HG03095 (cell line): Measurements from ENCODE around the gene ATP4B.

Experiments
- ATAC-seq: cut with Tn5 transposase; IDR thresholded peaks from one replicate; pipeline ENCODE4 v1.9.1; 2021; ENCODE audit warnings: moderate library complexity; ENCODE audit not compliant: unreplicated experiment

ATP4B gene

DNA sequence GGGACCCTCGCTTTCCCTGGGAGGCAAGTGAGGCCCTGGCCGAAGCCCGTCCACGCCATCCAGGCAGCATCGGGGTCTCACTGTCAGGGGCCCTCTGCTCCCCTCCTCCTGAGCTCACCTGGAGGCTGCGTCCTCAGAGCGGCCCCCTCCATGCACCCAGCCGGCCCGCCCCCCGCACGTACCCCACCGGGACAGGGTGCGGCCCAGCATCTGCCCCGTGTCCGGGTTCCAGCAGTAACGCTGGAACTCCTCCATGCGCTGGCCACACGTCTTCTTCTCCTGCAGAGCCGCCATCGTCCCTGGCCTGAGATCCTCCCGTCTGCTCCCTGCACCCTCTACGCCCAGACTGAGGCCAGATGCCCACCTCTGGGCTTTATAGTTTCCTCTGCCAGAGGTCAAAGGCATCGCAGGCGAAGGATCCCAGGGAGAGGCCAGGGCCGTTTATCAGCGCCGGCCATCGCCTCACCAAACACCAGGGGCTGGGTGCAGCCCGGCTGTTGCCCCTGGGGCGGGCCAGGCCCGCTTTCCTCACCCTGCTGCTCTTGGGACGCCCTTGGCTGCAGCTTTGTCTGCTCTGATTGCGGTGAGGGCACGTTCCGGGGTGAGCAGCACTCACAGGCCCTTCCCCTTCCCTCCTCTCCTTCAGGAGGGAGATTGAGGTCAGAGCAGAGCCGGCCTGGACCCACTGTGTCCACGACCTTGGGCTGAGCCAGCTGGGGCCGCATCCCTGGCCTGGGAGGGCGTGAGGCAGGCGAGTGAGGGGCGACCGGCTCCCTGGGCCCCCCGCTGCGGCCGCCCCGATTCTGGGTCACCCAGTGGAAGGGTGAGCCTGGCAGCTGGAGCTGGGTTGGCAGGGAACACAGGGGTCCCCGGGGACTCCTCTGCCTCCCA is at the start of gene ATP4B:
TSS of gene ATP4B (minus strand) at position 348 of the 891 bp plus-strand sequence. CDS start at position 294, 54 bp downstream.
- ATAC-seq: no peak

GRCh38 chr13:113672002-113672651 is 14.1 kb upstream of the ATP4B start:
- ATAC-seq: no peak

DNA sequence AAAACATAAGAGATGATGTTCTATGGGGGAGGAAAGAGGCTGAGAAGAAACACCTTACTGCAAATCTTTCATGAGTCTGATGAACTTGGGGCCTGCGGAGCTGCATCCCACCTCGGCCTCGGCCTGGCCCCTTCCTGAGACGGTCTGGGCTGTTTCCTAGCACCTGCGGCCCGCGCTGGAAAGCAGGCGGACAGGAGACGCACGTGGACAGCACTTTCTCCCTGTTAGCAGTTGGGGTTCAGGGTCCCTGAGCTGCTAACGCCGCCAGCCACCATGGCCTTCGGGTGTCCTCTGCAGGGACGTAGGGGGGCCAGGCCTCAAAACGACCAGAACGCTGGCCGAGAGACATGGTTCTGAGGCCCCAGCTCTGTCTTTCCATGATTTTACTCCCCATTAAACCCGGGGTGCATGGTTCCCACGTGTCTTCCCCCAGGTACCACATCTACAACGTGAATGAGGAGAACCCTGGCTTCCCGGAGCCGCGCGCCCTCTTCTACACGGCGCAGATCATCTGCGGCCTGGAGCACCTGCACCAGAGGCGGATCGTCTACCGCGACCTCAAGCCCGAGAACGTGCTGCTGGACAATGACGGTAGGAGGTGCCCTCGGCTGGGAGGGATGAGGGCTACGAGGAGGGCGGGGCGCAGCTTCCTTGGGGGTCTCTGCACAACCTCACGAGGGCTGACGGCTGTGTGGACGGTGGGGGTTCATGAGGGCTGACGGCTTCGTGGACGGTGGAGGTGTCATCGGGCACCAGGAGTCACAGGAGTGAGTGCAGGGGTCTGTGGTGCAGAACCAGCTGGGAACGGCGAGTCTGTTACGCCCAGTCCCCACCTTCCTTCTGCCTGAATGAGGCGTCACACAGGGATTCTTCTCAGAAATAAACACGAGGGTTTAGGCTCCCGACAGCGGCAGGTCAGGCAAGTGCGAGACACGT is 13.3 kb upstream of the ATP4B start:
- no peak for ATAC-seq

- ATAC-seq: no peak
Measured at GRCh38 chr13:113670541-113670940, 12.5 kb upstream of the ATP4B start.

GRCh38 chr13:113669755-113670341 is 11.8 kb upstream of the ATP4B start:
- no peak for ATAC-seq

DNA sequence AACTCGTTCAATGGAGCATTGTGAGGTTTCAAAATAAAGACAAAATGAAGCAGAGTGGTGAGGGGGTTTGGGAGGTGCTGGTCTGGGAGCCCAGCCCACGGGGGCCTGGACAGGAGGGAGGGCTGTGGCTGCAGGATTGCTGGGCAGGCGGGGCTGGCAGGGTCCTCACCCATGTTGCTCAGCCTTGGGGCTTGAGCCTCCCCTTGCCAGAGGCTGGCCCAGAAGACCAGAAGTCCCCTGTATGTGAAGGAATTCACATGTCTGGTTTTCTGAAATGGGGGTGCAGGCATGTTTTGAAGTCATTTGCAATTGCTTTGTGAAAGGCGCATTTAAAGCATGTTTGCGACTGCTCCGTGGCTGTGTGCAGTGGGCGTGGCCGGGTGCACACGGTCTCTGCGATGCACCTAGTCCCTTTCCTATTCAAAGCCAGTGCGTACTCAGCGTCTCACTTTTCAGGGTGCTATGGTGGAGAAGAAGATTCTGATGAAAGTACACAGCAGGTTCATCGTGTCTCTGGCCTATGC is 11.3 kb upstream of the ATP4B start:
- no peak for ATAC-seq

DNA sequence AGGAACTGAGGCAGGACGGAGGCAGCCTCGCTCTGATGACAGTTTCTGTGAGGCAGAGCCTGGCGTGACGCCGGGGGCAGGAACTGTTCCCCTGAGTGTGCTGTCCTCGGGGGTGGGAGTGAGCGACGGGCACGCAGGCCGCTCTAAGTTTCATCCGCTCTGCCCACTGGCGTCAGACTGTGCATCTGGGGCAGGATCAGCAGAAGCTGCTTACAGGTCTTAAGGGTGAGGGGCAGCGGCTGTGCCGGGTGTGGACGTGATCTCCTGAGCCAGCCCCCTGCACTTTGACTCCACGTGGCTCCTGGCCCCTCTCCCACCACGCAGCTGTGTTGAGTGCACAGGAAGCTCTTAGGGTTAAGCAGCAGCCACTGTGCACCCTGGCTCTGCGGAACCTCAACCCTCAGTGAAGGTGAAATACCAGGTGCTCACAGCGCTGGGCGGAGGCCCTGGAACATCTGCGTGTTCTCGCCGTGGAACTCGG is 10.5 kb upstream of the ATP4B start:
- no peak for ATAC-seq

DNA sequence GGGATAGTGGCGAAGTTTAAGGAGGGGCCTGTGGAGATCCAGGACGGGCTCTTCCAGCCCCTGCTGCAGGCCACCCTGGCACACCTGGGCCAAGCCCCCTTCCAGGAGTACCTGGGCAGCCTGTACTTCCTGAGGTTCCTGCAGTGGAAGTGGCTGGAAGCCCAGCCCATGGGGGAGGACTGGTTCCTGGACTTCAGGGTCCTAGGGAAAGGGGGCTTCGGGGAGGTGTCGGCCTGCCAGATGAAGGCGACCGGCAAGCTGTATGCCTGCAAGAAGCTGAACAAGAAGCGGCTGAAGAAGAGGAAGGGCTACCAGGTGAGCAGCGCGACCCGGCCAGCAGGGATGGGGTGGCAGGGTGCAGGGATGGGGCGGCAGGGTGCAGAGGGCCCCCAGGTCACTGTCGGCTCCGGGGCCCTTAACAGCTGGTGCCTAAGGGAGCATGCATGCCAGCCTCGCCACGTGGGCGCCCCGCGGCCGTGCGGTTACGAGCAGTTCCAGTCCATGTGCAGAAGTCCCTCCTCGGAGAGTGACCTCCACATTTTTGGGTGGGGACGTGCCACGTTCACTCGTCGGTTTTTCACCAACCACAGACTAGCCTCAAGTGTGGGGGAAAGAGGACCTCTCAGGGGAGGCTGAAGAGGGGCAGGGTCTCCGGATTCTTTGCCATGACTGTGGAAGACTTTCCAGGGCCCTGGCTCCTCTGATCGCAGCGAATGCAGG is 9.9 kb upstream of the ATP4B start:
- no peak for ATAC-seq

GRCh38 chr13:113666951-113667701 is 9.1 kb upstream of the ATP4B start, which contains the start of gene GRK1:
Gene GRK1 (plus strand): TSS chr13:113667219. CDS start chr13:113667387, 168 bp downstream.
- ATAC-seq: no peak

DNA sequence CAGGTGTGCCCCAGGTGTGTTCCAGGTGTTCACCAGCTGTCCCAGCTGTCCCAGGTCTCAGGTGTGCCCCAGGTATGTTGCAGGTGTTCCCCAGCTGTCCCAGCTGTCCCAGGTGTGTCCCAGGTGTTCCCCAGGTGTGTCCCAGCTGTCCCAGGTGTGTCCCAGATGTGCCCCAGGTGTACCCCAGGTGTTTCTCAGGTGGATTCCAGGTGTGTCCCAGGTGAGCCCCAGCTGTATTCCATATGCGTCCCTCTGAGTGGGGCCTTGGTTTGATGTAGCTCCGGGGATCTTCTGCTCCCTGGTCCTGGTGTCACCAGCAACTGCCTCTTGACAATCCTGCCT is 8.3 kb upstream of the ATP4B start:
- ATAC-seq: no peak

GRCh38 chr13:113665597-113666328 is 7.8 kb upstream of the ATP4B start:
- ATAC-seq: no peak

- no peak for ATAC-seq
Measured at GRCh38 chr13:113664751-113665596, 7.0 kb upstream of the ATP4B start.

- ATAC-seq: no peak
Measured at GRCh38 chr13:113663934-113664333, 5.9 kb upstream of the ATP4B start.

GRCh38 chr13:113661509-113661908 is 3.5 kb upstream of the ATP4B start:
- ATAC-seq: no peak

- no peak for ATAC-seq
Measured at GRCh38 chr13:113660066-113660465, 2.1 kb upstream of the ATP4B start.

GRCh38 chr13:113659337-113659736 is 1.3 kb upstream of the ATP4B start:
- ATAC-seq: no peak

- no peak for ATAC-seq
Measured at GRCh38 chr13:113658836-113659235, 838 bp upstream of the ATP4B start.
